GM19324 (cell line): ENCODE data around the gene TRABD2A.

Experiments
- ATAC-seq: cut with Tn5 transposase; IDR thresholded peaks from one replicate; pipeline ENCODE4 v1.9.1; 2021; ENCODE audit warnings: mild to moderate bottlenecking, moderate library complexity; ENCODE audit not compliant: unreplicated experiment, low FRiP score

TRABD2A gene

DNA sequence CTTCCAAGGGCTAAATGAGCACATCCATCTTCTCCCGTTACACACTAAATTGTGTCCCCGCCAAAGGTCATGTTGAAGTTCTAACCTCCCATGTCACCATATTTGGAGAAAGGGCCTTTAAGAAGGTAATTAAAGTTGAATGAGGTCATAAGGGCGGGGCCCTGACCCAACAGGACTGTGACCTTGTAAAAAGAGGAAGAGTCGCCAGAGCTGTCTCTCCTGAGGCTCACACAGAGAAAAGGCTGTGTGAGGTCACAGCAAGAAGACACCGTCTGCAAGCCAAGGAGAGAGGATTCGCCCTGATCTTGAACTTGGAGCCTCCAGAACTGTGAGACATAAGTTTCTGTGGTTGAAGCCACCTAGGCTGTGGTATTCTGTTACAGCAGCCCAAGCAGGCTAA is 24.1 kb downstream of the TRABD2A start:
- ATAC-seq: no peak

DNA sequence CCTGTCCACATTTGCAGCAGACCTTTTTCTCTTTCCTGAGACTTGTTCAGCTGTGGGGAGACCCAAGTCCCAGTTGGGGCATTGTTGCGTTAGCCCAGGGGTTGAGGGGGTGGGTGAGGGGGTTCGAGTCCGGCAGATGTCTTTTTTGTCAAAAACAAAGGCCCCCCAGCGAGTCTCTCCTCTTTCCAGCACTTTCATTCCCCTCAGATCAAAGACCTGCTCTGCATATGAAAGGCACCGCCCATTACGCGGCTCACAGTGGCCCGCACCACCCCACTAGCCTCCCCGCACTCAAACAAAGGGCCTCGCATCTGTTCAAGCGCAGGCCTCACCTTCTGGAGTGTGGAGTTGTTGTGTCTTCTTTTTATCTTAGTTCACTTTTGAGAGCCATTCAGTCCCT is 25.2 kb downstream of the TRABD2A start:
- no peak for ATAC-seq

DNA sequence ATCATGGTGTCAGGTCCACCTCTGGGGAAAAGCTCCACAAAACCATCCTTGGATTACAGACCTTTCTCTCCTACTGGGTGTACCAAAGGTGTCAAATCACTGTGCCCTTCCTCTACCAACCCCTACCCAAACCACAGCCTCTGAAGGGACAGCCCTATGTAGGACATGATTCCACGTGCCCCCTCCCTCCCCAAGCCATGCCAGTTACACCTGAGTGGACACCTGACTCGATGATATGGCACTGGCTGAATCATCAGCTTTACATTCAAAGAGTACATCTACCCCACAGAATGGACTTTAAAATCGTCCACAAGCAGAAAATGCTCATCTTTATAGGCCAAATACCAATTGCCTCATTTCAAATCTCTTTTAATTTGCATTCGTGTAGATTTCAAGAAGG is 26.0 kb downstream of the TRABD2A start:
- no peak for ATAC-seq

DNA sequence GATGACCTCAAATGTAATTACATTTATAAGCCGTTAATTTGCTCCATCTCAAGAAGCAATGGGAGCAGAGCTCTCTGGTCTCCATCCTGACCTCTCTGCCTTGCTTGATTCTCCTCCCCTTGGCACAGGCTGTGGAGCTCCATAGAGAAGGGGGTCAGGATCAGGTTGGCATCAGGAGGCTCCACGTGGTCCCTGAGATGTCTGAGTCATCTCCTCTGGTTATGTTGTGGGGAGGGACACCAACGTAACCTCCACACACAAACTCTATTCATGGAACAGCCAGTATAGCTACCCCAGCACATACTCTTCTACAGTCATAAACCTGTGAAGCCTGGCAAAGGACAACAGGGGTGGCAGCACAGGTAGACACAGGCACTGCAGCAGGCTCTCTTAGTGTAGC is 29.0 kb downstream of the TRABD2A start:
- no peak for ATAC-seq

DNA sequence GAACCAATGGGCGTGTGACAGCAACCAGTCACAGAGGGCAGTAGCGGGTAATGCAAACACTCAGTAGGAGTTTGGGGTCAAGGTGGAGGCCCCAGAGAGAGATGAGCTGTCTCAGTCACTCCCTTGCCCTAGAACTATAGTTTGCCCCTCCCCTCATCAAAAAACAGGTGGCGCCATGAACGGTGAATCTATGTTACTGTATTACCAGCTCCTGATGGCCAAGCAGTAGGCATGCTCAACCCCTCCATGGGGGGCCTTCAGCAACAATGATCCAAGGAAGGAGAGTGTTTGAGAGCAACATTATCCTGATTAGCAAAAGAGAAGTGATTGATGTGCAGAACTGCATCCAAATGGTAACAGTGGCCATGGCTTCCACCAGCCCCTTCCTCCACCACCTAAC is 30.4 kb downstream of the TRABD2A start:
- ATAC-seq: no peak

DNA sequence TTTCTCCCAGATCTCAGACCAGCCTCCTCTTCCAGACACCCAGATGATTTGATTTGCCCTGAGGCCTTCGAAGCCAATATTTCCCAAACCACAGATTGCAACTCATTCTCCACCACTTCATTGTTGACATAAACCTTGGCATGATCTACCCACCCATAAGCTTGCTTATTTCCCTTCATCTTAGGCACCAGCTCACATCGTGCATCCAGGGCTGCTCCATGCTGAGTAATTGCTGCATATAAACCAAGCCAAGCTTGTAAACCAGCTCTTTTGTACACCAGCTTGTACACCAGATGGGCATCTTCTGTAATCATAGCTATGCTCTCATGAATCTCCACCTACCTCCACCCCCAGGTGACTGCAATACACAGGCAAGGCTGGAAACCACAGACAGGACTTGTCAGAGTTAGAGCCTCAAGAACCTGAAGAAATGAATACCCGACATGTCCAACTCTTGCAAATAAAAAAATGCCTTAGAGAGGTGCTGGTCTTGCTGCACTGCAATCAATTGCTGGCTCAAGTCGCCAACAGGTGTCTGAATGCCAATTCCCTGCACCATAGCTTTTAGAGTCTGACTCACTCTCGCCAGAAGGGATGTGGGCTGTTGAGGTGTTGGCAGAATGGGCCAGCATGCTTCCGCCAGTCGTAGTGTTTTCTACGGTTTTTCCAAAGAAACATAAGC is 31.5 kb downstream of the TRABD2A start:
- no peak for ATAC-seq

DNA sequence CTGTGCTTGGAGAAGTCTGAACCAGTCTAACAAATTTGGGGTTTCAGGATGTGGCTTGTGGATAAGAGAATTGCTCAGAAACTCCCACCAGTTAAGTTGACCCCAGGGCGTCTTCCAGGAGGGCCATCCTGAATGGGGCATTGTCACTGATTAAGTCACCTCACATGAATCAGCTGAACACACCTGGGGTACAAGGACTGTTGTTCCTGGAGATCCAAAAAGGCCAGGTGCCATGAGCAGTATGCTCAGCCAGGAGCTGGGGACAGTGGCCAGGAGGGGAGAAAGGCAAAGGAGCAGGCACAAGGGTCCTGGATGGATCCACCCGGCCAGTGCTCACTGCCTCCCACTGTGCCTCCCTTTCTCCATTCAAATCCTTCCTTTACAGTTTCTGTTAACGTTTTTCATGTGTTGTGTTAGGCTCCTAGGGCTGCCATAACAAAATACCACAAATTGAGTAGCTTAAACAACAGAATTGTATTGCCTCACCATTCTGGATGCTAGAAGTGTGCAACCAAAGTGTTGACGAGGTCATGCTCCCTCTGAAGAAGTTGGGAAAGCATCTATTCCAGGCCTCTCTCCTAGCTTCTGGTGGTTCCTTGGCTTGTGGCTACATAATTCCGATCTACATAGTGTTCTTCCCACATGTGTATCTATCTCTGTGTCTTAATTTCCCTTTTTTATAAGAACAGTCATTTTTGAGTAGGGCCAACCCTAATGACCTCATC is 33.4 kb downstream of the TRABD2A start:
- ATAC-seq: no peak

DNA sequence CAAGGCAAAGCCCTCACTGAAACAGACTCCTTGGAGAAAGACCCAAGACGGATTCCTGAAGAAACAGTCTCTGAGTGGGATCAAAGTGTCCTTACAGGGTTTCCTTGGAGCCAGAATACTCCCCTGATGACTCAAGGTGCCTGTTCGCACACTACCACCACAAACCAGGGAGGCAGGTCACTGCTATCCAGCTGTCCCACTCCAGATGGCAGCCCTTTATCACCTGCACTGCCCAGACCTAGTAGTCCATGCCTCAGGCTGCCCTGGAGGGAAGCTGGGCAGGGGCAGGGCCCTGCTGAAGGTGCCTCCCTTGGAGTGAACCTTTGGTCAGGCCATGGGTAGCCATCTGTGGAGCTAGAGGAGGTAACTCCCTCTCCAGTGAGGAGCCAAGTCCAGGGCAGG is 34.1 kb downstream of the TRABD2A start:
- no peak for ATAC-seq

DNA sequence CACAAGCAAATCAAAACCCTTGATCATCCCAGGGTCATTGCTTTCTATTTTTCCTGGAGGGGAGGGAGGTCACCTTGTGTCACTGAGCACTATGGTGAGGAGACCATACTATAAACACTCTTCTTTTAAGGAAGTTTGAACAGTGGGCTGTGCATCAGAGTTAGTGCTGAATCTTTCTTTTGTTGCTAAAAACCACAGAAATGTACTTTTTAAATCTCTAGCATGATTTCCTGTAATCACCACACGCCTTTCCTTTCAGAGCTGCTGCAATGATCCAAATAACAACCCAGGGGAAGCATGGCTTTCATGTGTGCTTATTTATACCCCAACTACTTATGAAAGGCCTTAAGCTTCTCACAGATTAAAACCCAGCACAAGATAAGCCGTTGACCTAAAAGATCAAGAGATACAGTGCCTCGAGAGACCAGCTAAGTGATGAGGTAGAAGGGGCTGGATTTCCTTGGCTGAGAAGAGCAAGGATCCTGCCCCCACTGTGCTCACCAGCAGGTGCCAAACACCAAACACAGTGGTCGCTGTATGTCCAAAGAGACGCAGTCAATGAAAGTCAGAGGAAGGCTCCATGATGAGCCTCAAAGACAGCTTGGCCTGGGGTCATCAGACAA is 34.7 kb downstream of the TRABD2A start:
- ATAC-seq: no peak

DNA sequence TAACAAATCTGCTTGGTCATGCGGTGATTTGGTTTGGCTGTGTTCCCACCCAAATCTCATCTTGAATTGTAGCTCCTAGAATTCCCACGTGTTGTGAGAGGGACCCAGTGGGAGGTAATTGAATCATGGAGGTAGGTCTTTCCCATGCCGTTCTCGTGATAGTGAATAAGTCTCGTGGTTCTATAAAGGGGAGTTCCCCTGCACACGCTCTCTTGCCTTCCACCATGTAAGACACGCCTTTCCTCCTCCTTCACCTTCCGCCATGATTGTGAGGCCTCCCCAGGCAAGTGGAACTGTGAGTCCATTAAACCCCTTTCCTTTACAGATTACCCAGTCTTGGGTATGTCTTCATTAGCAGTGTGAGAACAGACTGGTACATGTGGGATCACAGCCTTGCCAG is 36.7 kb downstream of the TRABD2A start:
- ATAC-seq: no peak

DNA sequence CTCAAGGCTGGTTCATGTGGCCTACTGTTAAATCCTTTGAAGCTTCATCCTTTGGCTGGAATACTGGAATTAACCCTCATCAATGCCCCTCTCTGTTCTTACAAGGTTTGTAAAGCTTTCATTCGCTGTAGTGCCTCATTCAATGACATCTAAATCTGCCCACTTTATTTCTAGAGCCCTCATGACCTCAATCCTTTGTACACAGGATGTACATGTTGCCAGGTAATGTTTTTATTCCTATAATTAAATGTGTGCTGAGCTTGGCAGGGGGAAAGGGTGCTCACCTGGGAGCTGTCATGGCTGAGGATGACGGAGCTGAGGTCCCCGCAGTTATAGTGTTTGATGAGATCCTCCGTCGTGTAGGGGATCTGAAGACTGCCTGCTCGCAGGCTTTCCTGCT is 39.3 kb downstream of the TRABD2A start:
- no peak for ATAC-seq

DNA sequence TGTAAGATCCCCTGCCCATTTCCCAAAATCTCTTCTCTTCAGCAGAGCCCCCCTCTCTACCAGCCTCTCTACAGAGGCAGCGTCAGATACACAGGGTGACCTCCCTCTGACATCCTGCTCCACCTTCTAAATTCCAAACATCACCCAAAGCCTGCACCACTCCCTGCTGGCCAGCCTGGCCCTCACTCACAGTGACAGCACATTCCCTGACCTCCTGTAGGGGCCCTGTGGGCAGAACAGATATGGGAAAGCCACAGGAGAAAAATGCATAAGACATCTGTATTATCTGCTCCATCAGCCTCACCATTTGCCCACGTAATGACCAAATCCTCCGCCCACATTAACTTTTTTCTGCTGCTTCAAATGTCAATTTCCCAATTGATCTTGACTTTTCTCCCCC is 40.6 kb downstream of the TRABD2A start:
- ATAC-seq: no peak

DNA sequence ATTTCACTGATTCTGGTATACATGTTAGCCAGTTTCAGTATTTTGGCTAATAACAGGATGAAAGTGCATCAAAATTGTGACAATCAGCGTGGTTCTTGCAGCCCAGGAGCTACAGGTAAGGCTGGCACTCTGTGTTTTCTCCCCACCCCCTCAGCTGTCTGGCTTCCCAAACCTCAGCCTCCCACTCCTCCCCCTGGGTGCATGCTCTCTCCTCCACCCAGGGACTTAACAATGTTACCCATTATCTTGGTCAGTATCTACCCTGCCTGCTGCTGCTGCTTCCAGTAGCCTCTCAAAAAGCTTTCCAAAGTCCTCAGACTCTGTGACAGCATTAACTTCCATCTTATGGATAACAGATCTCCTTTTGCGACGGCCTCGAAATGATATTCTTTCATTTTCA is 41.0 kb downstream of the TRABD2A start:
- no peak for ATAC-seq

DNA sequence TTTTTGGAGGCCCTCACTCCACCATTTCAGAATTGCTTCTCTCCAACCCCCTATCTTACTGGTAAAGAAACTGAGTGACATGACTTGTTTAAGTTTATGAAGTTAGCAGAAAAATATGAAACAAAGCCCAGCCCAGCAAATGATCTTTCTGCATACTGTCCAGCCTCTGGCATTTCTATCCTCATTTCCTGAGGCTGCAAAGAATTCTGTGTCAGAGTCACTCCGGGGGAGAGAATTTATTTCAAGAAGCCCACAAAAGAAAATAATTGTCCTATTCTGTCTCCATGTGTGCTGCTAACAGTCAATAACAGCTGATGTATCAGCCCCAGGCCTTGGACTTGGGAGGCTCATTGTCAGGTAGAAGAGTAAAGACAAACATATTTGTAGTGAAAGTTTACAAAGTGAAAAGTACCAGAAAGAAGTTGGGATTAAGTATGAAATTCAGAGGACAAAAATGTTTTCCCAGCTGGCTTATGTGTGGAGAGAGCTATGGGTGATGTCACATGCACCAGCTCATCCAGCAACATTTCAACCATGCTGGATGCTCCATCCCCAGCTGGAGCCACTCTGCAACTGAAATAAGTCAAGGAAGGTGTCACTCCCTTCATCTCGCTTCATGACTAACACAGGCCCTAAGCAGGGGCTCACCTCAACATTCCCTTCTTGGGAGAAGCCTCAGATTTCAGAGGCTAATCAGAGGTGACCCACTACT is 42.3 kb downstream of the TRABD2A start:
- no peak for ATAC-seq

DNA sequence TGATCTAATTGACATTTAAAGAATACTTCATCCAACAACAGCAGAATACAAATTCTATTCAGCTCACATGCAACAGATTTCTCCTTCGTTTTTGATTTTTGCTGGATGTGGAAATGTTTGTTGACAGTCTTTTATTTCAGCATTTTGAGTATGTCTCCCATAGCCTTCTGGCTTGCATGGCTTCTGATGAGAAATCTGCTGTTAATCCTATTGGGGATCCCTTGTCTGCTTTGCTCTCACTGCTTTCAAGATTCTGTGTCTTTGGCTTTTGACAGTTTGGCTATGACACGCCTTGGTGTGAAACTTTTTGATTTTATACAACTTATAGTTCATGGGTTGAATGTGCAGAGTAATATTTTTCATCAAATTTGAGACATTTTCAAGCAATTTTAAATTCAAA is 44.7 kb downstream of the TRABD2A start:
- no peak for ATAC-seq

DNA sequence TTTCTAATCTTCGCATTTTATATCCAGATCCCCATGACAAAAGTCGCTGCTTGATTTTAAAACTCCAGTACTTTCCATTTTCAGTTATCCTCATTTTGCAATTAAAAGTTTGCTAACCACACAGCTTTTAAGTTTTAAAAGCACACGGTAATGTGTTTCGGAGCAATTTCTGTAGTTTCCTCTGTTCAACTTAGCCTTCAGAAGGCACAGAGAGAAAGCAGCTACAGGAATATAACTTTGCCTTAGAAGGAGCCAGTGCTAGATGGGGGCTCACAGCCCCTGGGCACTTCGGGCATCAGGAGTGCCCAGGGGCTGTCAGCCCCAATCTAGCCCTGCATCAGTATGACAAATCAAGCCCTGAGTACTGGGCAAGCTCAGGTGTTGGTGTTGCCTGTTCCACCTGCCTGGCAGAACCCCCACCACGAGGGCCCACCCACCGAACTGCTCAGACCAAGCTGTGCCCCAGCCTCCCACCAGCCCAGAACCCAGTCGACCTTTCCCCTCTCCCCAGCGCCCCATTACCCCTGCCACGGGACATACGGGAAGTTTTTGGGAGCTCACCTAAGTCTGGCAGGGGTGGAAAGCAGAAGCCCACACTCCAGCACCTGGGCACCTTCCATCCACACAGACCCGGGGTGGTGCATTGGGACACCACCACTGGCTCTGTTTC is 47.3 kb downstream of the TRABD2A start:
- no peak for ATAC-seq

DNA sequence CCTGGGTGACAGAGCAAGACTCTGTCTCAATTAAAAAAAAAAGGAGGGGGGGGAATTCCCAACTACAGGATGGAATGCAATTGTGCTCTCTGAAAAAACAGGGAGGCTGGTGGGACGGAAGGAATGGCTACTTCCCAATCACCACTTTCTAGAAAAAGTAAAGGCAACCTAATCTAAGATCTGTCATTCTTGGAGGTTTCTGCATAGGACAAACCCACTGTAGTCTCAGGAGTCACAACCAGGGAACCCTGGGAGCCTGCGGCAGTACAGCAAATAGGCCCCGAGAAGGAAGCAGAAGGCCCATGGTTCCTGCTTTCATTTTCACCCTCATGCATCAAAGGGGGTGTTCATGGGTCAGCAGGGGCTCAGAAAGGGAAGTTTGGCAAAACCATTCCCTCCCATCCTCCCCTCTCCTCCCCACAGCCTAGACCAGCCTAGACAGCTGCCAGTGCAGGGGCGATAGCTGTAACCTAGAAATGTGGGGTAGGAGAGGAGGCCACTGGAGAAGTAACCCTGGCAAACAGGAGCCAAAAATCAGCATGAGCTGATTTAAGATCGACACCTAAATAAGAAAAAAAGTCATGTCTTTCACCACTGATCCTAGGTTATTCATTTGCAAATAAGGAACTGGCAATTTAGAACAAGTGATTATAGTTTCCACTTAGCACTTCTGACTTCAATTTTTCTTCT is 48.0 kb downstream of the TRABD2A start:
- ATAC-seq: no peak

DNA sequence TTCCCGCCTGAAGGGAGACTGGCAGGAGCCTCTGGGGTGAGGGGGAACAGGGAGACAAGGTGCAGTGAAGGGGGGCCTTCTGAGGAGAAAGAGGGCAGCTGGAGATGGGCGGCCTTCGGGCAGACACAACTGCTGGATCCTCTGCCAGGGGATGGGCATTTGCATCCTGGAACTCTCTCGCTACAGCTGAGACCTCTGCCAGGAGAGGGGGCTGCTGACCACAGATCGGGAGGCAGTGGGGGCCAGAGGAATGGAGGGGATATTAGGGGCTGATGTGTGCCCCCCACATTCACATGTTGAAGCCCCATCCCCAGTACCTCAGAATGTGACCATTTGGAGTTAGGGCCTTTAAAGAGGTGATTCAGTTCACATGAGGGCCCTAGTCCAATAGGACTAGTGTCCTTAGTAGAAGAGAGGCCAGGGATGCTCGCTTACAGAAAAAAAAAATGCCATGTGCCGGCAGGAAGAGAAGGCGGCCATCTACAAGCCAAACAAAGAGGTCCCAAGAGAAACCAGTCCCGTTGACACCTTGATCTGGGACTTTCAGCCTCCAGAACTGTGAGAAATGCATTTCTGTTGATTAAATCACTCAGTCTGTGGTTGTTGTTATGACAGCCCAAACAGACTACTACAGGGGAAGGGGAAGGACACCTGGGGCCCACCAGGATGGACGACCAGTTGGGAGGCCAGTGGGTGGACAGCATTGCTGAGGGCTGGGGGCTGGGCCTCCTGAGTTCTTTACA is 50.0 kb downstream of the TRABD2A start:
- no peak for ATAC-seq

DNA sequence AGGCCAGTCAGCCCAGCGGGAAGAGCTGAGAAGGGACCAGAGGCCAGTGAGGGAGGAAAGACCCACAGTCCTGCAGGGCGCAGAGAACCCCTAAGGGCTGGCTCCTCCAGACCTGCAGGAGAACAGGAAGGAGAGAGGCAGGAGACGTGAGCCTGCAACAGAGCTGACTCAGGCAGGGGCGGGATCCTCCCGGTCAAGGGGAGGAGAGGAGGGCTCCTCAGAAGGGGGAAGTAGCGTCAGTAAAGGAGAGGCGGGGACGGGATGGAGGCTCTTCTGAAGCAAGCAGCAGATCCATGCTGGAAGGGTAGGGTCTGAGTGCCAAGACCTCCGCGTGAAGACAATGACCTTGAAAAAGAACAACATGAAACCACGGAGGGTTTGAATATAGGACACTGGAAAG is 50.8 kb downstream of the TRABD2A start:
- no peak for ATAC-seq

DNA sequence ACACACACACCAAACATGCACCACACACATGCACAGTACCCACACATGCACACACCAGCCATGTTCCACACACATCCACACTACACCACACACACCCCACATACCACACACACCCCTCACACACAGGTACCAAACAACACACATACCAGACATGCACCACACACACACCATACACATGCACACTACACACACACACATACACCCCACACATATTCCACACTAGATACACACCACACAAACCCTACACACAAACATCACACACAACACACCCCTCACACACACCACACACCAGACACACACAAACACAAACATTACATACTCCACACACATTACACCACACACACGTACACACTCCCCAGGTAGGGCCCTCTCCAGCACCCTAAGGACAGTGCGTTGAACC is 51.2 kb downstream of the TRABD2A start:
- no peak for ATAC-seq
